GM12878 (cell line): ENCODE data around the gene CPA2. TPM values are rescaled to one million over a fixed set of nuclear protein-coding genes. Genes with fewer than 3 reads are reported as not detected.

Experiments used
- ESRRA ChIP-seq: IDR thresholded peaks from 2 replicates; pipeline ENCODE4 v1.6.1; 2012; ENCODE audit warnings: mild to moderate bottlenecking, low read length, improper control_type of control experiment
- ETV6 ChIP-seq, 2 experiments: fragments of 450-650 bp in 1 of 2; IDR thresholded peaks in 1 of 2; conservative IDR thresholded peaks in 1 of 2; 2 replicates each; pipeline ENCODE4 v1.6.1; 2014; ENCODE audit warnings: antibody characterized with exemption in 1 of 2, borderline replicate concordance in 1 of 2, low read depth in 1 of 2, mild to moderate bottlenecking in 1 of 2, moderate library complexity in 1 of 2
- JUND ChIP-seq: IDR thresholded peaks from 2 replicates; pipeline ENCODE4 v1.6.1; 2012; ENCODE audit warnings: low read depth, mild to moderate bottlenecking, low read length, improper control_type of control experiment, moderate library complexity
- MEF2B ChIP-seq: fragments of 450-650 bp; IDR thresholded peaks from 2 replicates; pipeline ENCODE4 v1.6.1; 2018; ENCODE audit warnings: mild to moderate bottlenecking, moderate library complexity; ENCODE audit not compliant: partially characterized antibody, poor library complexity, severe bottlenecking
- MLLT1 ChIP-seq: fragments of 450-650 bp; IDR thresholded peaks from 2 replicates; pipeline ENCODE4 v1.6.1; 2016; ENCODE audit warnings: mild to moderate bottlenecking
- MTA2 ChIP-seq: fragments of 450-650 bp; IDR thresholded peaks from 2 replicates; pipeline ENCODE4 v1.6.1; 2016; ENCODE audit warnings: low read depth, mild to moderate bottlenecking, moderate library complexity
- MYB ChIP-seq: fragments of 150-350 bp; IDR thresholded peaks from 2 replicates; pipeline ENCODE4 v1.6.1; 2014; ENCODE audit warnings: mild to moderate bottlenecking, low read depth, low read length, borderline replicate concordance
- RAD21 ChIP-seq: IDR thresholded peaks from 2 replicates; pipeline ENCODE4 v1.6.1; 2011; ENCODE audit warnings: mild to moderate bottlenecking, low read depth, low read length, moderate library complexity; ENCODE audit not compliant: insufficient read depth
- RFX5 ChIP-seq: IDR thresholded peaks from 2 replicates; pipeline ENCODE4 v1.6.1; 2011; ENCODE audit warnings: low read depth, low read length, improper control_type of control experiment
- RUNX3 ChIP-seq: IDR thresholded peaks from 2 replicates; pipeline ENCODE4 v1.6.1; 2012; ENCODE audit warnings: low read length, inconsistent platforms
- SKIL ChIP-seq: fragments of 450-650 bp; IDR thresholded peaks from 2 replicates; pipeline ENCODE4 v1.6.1; 2017; ENCODE audit warnings: mild to moderate bottlenecking, low read depth, inconsistent platforms; ENCODE audit not compliant: poor library complexity, severe bottlenecking
- SMARCA5 ChIP-seq: fragments of 450-650 bp; IDR thresholded peaks from 2 replicates; pipeline ENCODE4 v1.6.1; 2017; ENCODE audit warnings: mild to moderate bottlenecking
- SUPT20H ChIP-seq: IDR thresholded peaks from 2 replicates; pipeline ENCODE4 v1.6.1; 2011; ENCODE audit warnings: low read depth, mild to moderate bottlenecking, low read length, moderate library complexity, borderline replicate concordance; ENCODE audit not compliant: control insufficient read depth
- TAF1 ChIP-seq: IDR thresholded peaks from 2 replicates; pipeline ENCODE4 v1.6.1; 2011; ENCODE audit warnings: mild to moderate bottlenecking, low read depth, low read length, borderline replicate concordance
- ZBTB33 ChIP-seq: fragments of 450-650 bp; IDR thresholded peaks from 2 replicates; pipeline ENCODE4 v1.6.1; 2017; ENCODE audit warnings: mild to moderate bottlenecking
- ZNF384 ChIP-seq: IDR thresholded peaks from 2 replicates; pipeline ENCODE4 v1.6.1; 2012; ENCODE audit warnings: low read depth, mild to moderate bottlenecking, low read length, improper control_type of control experiment, borderline replicate concordance
- polyA plus RNA-seq, 11 experiments: library from polyadenylated mRNA; depleted of rRNA in 4 of 11; unstranded in 6 of 11; stranded (reverse) in 5 of 11; fragments of >200 nt; fragmentation: Nextera tagmentation in 4 of 11; fragmentation: Illumina TruSeq in 1 of 11; extraction: Ambion mirVana in 4 of 11; extraction: Trizol in 1 of 11; gene quantifications; 1 replicate in 1 of 11; 2 replicates in 10 of 11; pipeline versions ENCODE4 v1.2.1 to v1.2.3, GENCODE V29; 2011 to 2016; ENCODE audit warnings: inconsistent platforms in 2 of 11, missing spikeins in 2 of 11, low read depth in 1 of 11
- total RNA-seq, 4 experiments: library from RNA; depleted of rRNA in 3 of 4; stranded (reverse); fragments of >200 nt in 3 of 4; fragmentation: Illumina TruSeq in 1 of 4; extraction: Trizol in 1 of 4; gene quantifications; 2 replicates each; pipeline versions ENCODE4 v1.2.1 to v1.2.3, GENCODE V29; 2013 to 2021
- TF ChIP-seq, protein P1 (sequence below): IDR thresholded peaks from 2 replicates; pipeline ENCODE4 v1.6.1; 2011; ENCODE audit warnings: mild to moderate bottlenecking, low read depth, low read length, moderate library complexity; ENCODE audit not compliant: insufficient replicate concordance
- TF ChIP-seq, protein P2 (sequence below): fragments of 450-650 bp; IDR thresholded peaks from 2 replicates; pipeline ENCODE4 v1.6.1; 2018; ENCODE audit warnings: borderline replicate concordance, mild to moderate bottlenecking; ENCODE audit not compliant: partially characterized antibody
- TF ChIP-seq, protein P3 (sequence below): IDR thresholded peaks from 2 replicates; pipeline ENCODE4 v1.6.1; 2012; ENCODE audit warnings: low read depth, low read length, improper control_type of control experiment

The CPA2 gene
- total and polyA plus RNA-seq, 10 of the 15 experiments (the other 5 are each of a cell fraction or from before 2014, with no cell fraction given), result 0.04 to 1.9 TPM; not detected in 8

GRCh38 chr7:130309986-130310385 is 43.3 kb downstream of the CPA2 start (continued):
- TF ChIP-seq ESRRA (no peak), SUPT20H (no peak), MTA2 (peak; percentile 80), JUND (no peak), MEF2B (peak; percentile 74), ZBTB33 (no peak), MLLT1 (0 out of 2 replicates have a peak, but pooled peaks have one; percentile 40), SMARCA5 (no peak), MYB (no peak), TAF1 (no peak), ZNF384 (no peak), RUNX3 (peak; percentile 91), RFX5 (no peak), ETV6 (conservative IDR thresholded peaks at IDR 0.05 in 1 of 2, IDR thresholded peaks at IDR 0.05 in 1 of 2; ENCODE audit: borderline replicate concordance in 1 of 2, low read depth in 1 of 2) (no peak), RAD21 (0 out of 2 replicates have a peak, but pooled peaks have one; percentile 3), SKIL (peak; percentile 25)
- TF ChIP-seq, protein P1, sequence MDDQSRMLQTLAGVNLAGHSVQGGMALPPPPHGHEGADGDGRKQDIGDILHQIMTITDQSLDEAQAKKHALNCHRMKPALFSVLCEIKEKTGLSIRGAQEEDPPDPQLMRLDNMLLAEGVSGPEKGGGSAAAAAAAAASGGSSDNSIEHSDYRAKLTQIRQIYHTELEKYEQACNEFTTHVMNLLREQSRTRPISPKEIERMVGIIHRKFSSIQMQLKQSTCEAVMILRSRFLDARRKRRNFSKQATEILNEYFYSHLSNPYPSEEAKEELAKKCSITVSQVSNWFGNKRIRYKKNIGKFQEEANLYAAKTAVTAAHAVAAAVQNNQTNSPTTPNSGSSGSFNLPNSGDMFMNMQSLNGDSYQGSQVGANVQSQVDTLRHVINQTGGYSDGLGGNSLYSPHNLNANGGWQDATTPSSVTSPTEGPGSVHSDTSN, result no peak
- TF ChIP-seq, protein P2, sequence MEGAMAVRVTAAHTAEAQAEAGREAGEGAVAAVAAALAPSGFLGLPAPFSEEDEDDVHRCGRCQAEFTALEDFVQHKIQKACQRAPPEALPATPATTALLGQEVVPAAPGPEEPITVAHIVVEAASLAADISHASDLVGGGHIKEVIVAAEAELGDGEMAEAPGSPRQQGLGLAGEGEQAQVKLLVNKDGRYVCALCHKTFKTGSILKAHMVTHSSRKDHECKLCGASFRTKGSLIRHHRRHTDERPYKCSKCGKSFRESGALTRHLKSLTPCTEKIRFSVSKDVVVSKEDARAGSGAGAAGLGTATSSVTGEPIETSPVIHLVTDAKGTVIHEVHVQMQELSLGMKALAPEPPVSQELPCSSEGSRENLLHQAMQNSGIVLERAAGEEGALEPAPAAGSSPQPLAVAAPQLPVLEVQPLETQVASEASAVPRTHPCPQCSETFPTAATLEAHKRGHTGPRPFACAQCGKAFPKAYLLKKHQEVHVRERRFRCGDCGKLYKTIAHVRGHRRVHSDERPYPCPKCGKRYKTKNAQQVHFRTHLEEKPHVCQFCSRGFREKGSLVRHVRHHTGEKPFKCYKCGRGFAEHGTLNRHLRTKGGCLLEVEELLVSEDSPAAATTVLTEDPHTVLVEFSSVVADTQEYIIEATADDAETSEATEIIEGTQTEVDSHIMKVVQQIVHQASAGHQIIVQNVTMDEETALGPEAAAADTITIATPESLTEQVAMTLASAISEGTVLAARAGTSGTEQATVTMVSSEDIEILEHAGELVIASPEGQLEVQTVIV, result no peak
- TF ChIP-seq, protein P3, sequence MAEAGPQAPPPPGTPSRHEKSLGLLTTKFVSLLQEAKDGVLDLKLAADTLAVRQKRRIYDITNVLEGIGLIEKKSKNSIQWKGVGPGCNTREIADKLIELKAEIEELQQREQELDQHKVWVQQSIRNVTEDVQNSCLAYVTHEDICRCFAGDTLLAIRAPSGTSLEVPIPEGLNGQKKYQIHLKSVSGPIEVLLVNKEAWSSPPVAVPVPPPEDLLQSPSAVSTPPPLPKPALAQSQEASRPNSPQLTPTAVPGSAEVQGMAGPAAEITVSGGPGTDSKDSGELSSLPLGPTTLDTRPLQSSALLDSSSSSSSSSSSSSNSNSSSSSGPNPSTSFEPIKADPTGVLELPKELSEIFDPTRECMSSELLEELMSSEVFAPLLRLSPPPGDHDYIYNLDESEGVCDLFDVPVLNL, result no peak
